ENCODE results near the gene PLEKHG2.
"Not testable (repeated sequence)": the region's sequence is repeated elsewhere in the genome, so short reads cannot be mapped to it uniquely, and the experiment has no call there.

Gene PLEKHG2, protein sequence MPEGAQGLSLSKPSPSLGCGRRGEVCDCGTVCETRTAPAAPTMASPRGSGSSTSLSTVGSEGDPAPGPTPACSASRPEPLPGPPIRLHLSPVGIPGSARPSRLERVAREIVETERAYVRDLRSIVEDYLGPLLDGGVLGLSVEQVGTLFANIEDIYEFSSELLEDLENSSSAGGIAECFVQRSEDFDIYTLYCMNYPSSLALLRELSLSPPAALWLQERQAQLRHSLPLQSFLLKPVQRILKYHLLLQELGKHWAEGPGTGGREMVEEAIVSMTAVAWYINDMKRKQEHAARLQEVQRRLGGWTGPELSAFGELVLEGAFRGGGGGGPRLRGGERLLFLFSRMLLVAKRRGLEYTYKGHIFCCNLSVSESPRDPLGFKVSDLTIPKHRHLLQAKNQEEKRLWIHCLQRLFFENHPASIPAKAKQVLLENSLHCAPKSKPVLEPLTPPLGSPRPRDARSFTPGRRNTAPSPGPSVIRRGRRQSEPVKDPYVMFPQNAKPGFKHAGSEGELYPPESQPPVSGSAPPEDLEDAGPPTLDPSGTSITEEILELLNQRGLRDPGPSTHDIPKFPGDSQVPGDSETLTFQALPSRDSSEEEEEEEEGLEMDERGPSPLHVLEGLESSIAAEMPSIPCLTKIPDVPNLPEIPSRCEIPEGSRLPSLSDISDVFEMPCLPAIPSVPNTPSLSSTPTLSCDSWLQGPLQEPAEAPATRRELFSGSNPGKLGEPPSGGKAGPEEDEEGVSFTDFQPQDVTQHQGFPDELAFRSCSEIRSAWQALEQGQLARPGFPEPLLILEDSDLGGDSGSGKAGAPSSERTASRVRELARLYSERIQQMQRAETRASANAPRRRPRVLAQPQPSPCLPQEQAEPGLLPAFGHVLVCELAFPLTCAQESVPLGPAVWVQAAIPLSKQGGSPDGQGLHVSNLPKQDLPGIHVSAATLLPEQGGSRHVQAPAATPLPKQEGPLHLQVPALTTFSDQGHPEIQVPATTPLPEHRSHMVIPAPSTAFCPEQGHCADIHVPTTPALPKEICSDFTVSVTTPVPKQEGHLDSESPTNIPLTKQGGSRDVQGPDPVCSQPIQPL (N-terminal part only)

DNA sequence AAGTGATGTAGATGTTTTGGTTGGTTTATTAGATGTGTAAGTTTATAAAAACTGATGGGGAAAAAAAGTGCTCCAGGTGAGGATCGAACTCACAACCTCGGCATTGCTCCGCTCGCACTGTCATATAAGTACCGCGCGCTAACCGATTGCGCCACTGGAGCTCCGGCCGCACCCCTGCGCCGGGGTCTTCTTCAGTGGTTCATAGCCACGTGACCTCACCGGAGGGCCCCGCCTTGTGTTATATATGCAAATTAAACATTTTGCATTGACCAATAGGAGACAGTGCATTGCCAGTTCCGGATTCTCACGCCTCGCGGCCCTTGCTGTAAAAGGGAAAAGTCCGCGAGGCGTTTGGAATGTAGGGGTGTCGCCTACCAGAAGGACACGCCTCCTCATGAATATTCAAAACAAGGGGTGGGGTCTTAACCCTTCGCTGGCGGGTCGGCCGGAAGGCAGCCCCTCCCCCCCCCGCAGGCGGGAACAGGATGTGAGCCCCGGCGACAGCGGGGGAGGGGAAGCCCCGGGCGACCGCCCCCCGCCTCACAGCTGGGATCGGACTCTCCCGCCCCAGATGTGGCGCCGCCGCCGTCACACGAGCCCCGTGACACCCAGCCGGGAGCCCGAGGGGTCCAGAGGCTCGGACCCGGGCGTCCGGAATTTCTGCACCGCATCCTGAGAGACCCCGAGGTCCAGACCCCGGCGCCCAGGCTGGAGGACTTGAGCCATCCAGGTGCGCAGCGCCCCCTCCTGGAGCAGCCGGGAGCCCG is at the start of gene PLEKHG2:
TSS of gene PLEKHG2 (plus strand) at position 570 of the 767 bp plus-strand sequence. CDS start 1,418 bp downstream, outside the sequence.
- peak; percentile 100 for DNase-seq

DNA sequence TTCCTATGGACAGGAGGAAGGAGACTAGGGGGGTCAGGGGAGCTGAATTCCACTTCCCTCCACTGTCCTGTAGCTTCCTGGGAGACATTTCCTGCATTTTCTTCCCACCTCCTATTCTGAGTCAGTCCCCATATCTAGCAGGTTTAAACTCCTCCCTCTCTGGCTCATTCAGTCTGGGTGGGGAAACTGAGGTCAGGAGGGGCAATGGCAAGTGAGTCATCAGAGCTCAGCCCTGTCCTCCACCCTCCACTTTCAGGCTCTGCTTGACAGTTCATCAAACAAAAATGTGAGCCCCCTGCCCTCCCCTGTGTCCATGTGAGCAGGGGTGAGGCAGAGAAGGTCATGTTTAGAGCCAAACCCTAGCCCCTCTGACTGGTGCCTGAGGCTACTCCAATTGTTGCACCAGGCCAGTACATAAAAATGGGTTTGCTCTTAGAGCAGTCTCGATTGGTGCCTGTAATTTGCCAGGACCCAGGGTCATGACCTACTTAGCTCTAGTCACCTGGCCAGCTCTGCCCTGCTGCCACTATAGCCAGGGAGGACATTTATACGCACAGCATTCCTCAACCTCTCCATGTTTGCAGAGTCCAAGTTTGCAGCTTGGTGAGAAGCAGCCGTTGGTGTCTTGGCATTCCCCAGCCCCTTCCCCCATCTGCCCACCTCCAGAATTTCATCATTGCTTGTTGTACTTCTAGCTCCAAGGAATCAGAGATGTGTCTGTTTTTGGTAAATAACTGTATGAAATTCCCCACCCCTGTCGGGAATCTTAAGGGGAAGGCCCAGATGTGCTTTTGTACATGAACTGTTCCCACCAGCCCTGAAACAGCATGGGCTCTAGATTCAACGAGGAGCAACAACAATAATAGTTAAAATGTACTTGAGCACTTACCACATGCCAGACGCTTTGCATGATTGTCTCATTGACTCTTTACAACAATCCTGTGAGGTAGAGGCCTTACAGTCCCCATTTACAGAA is 49.5 kb upstream of the PLEKHG2 start:
- DNase-seq: no peak

DNA sequence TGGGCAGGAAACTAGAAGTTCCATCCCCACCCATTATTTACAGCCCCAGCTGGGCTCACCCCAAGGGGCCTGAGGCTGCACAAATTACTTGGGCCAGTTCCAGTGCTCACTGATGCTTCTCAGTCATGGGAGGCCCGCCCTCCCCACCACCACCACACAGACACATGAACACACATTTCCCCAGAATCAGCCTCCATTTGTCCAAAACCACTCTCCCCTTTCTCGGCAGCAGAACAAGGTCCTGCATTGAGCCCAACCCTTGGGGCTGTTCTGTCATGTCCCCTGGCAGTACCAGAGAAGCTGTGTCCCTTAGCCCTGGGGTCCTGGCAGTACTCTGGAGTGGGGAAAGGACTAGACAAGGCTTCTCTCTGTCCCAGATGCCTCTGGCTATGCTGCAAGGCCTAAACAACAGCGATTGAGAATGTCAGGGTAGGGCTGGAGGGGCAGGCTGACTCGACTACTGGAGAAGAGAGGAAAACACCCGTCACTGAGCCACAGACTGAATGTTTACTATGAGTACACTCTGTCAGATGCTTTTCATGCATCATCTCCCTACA is 48.5 kb upstream of the PLEKHG2 start:
- DNase-seq: no peak

DNA sequence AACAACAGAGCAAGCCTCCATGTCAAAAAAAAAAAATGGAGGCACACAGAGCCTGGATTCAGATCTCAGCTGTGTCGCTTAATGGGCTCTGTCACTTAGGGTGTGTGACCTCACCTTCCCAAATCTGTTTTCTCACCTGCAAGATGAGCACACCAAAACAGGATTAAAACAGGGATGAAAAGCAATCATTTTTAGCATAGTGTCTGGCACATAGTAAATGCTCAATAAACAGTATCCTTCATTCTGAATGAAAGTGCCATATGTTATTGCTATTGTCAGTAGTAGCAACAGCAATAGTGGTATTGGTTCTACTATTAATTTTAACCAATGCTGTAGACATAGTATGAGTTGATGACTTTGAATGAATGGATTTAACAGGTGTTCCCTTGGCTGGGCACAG is 46.9 kb upstream of the PLEKHG2 start:
- no peak for DNase-seq

DNA sequence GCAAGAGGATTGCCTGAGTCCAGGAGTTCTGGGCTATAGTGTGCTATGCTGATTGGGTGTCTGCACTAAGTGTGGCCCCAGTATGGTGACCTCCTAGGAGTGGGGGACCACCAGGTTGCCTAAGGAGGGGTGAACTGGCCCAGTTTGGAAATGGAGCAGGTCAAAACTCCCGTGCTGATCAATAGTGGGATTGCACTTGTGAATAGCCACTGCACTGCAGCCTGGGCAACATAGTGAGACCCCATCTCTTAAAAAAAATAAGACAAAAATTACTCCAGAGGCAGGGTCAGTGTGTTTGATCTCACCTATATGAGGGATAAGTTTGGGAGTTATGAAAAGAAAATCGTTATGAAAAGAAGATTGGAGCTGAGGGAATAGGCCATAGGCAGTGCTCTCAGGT is 43.3 kb upstream of the PLEKHG2 start:
- DNase-seq: no peak

DNA sequence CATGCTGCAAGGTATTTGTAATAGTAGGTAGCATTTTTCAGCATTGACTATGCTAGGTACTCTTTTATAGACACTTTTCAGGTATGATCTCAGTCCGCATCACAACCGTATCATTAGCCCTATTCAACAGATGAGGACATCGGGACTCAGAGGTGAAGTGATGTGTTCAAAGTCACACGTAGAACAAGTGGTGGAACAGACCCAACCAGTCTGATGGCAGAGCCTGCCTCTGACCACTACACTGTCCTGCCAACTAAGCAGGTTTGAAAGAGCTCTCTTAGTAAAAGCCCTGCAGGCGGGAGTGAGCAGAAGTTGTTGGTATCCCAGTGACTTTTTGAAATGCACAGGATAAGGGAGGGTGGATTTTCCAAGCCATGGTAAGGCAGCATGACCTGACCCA is 41.7 kb upstream of the PLEKHG2 start:
- DNase-seq: no peak

DNA sequence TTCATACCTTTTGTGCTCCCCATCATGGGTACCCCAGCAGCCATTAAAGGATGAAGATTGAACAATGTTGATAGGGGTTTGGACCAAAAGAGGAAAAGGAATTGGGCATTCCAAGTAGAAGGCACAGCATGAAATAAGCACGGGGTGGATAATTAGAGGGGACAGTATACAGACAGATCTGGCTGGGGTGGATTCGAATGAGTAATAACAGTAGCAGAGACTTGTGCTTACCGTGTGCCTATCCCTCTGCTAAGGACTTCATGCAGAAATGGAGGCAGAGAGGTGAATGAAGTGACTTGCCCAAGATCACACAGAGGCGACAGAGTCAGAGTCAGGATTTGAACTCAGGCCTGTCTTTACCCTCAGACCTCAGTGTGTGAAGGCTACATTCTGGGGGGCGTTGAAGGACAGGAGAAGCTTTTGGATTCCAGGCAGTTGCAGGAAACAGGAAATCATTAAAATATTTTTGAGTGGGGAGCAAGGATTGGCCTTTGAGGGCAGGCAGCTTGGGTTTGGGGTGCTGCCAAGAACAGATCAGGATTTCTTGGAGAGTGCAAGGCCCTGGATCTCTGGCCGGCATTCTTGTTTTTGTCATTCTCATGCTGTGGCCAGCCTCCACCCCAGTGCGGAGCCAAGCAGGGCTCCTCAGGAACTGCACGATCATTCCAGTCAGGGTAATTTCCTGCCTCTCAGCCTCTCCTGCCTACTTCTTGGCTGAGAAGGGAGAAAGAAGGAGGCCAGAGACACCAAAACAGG is 40.2 kb upstream of the PLEKHG2 start:
- no peak for DNase-seq

DNA sequence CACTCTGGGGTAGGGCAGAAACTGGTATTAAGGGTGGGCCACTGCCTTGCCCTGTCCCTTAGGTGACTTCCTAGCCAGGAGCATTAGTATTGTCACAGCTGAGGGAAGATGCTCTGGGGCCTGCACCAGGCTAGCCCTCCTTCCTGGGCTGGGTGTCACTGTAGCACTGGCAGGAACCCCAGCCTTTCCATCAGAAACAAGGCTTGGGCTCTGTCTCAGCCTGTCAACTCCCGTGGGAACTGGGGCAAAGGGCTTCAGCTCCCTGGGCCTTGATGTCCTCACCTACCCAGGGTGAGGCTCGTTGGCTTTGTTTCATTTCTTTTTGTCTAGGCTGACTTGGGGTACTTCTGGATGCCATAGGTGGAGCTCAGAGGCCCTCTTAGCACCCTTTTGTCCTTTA is 39.5 kb upstream of the PLEKHG2 start:
- DNase-seq: no peak

DNA sequence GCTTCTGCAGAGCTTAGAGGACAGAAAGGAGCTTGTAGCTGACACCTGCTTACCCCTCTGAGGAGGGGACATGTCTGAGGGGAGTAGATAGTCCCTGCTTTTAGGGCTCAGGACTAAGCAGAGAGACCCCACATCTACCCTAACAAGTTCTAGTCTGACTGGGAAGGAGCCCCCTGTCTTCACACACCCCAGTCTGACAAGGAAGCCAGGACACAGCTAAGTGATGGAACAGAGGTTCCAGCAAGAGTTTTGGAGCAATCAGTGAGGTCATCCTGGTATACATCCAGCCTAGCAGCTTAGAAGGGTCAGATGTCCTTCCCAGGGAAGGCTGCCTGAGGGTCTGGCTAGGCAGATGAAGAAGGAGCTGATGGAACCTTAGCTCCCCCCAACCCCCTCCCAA is 36.5 kb upstream of the PLEKHG2 start:
- DNase-seq: no peak

DNA sequence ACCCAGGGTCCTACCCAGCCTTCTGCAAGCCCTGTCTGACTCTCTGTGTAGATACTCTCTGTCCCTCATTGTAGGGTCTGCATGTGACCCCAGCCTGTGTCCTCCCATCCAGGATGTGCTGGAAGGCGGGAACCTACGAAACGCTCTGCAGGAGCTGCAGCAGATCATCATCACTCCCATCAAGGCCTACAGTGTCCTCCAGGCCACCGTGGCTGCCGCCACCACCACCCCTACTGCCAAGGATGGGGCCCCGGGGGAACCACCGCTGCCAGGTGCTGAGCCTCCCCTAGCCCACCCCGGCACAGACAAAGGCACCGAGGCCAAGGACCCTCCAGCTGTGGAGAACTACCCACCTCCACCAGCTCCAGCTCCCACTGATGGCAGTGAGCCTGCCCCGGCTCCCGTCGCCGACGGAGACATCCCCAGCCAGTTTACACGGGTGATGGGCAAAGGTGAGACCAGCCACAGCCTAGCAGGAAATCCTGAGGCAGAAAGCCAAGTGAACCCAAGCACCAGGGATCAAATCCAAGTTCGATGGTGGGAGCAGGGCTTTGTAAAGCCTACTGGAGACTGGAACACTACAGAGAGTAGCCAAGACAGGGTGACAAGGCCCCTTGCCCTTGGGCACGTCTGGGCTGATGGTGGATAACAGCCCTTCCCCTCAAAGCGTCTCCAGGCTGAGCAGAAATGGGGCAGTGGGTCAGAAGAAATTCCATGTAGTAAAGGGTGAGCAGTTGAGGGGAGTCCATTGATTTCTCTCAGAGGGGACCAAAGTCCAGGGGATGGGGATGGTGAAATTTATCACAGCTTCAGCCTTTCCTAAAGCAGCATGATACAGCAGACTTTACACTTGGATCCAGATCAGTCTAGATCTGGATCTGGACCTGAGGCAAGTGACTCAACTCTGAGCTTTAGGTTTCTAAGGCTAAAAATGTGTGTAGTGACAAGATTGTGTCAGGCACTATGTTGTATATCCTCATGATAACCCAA is 34.8 kb upstream of the PLEKHG2 start:
- DNase-seq: no peak

DNA sequence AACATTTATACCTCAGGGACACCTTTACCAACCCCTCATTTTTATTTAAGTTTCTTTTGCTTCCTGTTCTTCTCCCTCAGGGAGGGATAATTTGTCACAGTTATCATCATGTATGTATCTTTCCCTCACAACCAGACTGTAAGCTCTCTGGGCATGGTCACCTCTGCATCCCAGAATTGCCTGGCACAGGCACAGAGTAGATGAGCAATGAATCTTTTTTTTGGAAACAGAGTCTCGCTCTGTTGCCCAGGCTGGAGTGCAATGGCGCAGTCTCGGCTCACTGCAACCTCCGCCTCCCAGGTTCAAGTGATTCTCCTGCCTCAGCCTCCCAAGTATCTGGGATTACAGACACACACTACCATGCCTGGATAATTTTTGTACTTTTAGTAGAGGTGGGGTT is 33.1 kb upstream of the PLEKHG2 start:
- not testable (repeated sequence) for DNase-seq

DNA sequence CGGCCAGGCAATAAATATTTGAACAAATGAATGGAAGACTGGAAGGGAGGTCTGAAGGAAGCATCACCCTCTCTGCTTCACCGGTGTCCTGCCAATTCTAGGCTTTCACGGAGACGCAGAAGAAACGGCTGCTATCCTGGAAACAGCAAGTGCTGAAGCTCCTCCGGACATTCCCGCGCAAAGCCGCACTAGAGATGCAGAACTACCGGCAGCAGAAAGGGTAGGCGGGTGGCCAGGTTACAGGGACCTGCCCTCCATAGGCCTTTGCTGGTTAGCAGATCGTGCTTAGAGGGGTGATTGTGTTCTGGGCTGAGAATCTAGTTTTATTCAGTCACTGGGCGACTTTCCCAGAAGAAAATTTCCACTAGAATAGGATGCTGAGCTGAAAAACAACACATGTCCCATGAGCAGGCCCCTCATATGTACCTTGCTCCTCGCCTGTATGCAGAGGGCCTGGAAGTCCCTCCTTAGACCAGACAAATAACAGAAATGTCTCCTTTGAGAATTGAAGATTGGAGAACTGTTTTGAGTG is 32.5 kb upstream of the PLEKHG2 start:
- no peak for DNase-seq

DNA sequence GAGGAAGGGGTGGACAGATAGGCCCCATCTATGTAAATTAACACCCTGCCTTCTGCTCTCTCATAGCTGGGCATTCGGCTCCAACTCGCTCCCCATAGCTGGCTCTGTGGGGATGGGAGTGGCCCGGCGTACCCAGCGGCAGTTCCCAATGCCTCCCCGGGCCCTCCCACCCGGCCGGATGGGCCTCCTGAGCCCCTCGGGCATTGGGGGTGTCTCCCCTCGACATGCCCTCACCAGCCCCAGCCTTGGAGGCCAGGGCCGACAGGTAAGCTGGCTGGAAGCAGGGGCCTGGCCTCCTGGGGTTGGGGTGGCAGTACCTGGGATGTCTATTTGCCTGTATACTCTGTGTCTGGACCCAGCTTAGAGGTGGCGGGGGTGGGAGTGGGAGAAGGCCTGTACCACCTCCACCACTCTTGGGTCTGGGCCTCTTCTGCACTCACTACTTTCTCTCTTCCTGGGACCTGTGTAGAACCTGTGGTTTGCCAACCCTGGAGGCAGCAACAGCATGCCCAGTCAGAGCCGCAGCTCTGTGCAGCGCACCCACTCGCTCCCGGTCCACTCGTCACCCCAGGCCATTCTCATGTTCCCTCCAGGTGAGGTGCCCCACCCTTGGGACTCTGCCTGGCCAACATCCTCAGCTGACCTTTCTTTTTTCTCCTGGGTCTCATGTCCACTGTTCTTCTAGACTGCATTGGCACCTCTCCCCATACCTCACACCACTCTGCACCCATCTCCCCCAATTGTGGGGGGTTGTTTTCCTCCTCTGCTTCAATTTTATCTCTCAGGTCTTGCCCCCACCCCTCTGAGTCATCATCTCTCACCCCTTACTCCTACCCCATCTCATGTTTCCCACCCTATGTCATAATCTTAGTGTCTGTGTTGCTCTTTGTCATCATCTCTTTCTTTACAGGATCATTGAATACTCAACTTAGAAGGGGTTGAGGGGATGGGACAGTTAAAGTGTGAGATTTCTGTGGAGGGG is 31.7 kb upstream of the PLEKHG2 start:
- DNase-seq: no peak

DNA sequence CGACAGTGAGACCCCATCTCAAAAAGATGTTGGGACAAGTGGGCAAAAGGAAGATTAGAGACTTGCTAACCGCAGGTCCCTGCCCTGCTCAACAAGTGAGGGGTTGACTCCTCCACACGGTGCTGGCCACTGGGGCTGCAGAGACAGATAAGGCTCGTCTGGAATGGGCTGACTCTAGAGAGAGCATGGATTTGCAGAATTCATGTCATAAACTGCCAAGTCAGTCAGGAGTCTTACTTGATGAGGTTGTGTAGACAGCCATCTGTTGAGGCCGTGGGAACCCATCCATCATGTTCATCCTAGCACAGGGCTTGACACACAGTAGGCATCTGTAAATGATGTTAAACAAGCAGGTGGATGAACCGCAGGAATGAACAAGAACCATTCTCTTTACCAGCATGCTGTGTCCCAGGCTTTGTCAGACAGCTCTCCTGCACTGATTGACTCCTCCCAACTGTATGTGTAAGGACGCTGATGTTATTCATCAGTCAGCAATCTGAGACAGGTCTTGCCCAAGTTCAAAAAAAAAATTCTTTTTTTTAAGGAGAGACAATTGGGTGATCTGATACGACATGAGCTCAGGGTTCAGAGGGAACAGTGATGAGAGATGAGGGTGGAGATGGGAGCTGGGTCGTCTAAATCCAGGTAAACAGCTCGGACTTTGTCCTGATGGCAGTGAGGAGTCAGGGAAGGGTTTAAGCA is 30.4 kb upstream of the PLEKHG2 start:
- DNase-seq: peak; percentile 64

DNA sequence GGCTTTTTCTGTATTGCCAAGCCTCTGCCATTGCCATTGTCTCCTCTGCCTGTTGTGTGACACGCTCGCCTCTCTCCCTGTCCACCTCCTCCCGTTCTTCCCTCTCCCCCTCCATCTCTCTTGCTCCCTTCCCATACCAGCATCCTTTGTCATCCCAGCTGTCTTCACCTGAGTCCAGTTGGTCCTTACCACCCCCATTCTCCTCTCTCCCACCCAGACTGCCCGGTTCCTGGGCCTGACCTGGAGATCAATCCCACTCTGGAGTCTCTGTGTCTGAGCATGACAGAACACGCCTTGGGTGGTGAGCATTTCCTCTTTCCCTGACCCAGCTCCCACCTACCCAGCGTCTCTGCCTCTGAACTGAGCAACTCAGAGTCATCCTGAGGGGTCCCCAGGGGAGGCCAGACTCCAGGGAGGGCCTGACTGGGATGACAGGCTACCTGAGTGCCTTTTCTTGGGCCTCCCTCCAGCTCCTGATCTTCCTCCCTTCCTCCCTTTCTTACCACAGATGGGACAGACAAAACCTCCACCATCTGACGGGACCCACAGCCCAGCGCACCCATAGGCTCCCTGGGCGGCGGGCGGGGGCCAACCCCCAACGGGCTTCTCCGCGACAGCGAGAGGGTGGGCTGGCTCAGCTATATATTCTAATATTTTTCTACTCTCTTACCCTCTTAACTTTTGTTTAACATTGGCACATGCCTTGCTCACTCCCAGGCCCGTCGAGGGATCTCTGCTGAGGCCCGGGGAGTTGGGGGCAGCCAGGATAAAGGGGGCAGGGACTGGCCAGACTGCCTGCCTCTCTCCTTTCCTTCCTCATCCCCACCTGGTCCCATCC is 29.3 kb upstream of the PLEKHG2 start:
- no peak for DNase-seq

All from hematopoietic multipotent progenitor cell treated with erythropoietin and hydrocortisone succinate and interleukin-3 and kit ligand, for 4 days (in vitro differentiated cells).